GM23338 (cell line): ENCODE measurements around the gene TBC1D19. TPM values are rescaled to one million over a fixed set of nuclear protein-coding genes. Genes with fewer than 3 reads are reported as not detected.

Source experiments
- ATAC-seq: fragments of 200-7000 bp; cut with Tn5 transposase; 3 replicates; pipeline ENCODE4 v1.9.1; 2020
- DNase-seq: peaks from one replicate; pipeline ENCODE4 v3.0.0-alpha.2; 2015; ENCODE audit warnings: low spot score
- H2AFZ ChIP-seq: fragments of 200-600 bp; sonication (generic); 2 replicates; pipeline ENCODE4 v1.8.0; 2016; ENCODE audit warnings: antibody characterized with exemption, mild to moderate bottlenecking, moderate library complexity
- H3F3A ChIP-seq: fragments of 200-600 bp; sonication (generic); replicated peaks from 2 replicates; pipeline ENCODE4 v1.8.0; 2017; ENCODE audit warnings: antibody characterized with exemption, mixed run types, low read depth
- H3K27ac ChIP-seq: fragments of 200-600 bp; sonication (generic); 2 replicates; pipeline ENCODE4 v1.6.1; 2016; ENCODE audit warnings: low read depth
- H3K27me3 ChIP-seq: fragments of 200-600 bp; sonication (generic); 2 replicates; pipeline ENCODE4 v1.8.0; 2016; ENCODE audit warnings: mild to moderate bottlenecking, mixed run types, moderate library complexity; ENCODE audit not compliant: insufficient read depth
- H3K36me3 ChIP-seq: fragments of 200-600 bp; sonication (generic); 2 replicates; pipeline ENCODE4 v1.8.0; 2016; ENCODE audit warnings: mild to moderate bottlenecking; ENCODE audit not compliant: insufficient read depth
- H3K4me1 ChIP-seq: fragments of 200-600 bp; sonication (generic); 2 replicates; pipeline ENCODE4 v1.8.0; 2016; ENCODE audit warnings: mild to moderate bottlenecking, moderate library complexity; ENCODE audit not compliant: insufficient read depth
- H3K4me2 ChIP-seq: fragments of 200-600 bp; sonication (generic); 2 replicates; pipeline ENCODE4 v1.7.1; 2017; ENCODE audit warnings: mixed run types
- H3K4me3 ChIP-seq: fragments of 200-600 bp; sonication (generic); 2 replicates; pipeline ENCODE4 v1.6.1; 2016; ENCODE audit warnings: mixed run types
- H3K79me2 ChIP-seq: fragments of 200-600 bp; sonication (generic); replicated peaks from 2 replicates; pipeline ENCODE4 v1.8.0; 2017; ENCODE audit warnings: mild to moderate bottlenecking; ENCODE audit not compliant: insufficient read depth
- H3K9me2 ChIP-seq: fragments of 200-600 bp; sonication (generic); 2 replicates; pipeline ENCODE4 v1.8.0; 2017; ENCODE audit not compliant: insufficient read depth
- H4K20me1 ChIP-seq: fragments of 200-600 bp; sonication (generic); replicated peaks from 2 replicates; pipeline ENCODE4 v1.8.0; 2017; ENCODE audit warnings: mild to moderate bottlenecking; ENCODE audit not compliant: insufficient read depth
- H3K27ac Mint-ChIP-seq: 2 replicates; pipeline ENCODE4 v1.8.0; 2020; ENCODE audit warnings: inconsistent platforms, mild to moderate bottlenecking, moderate library complexity, mixed read lengths
- H3K27me3 Mint-ChIP-seq: 3 replicates; pipeline ENCODE4 v1.8.0; 2022; ENCODE audit warnings: low read depth, mild to moderate bottlenecking, moderate library complexity, mixed read lengths, inconsistent platforms; ENCODE audit not compliant: insufficient read depth, poor library complexity
- H3K36me3 Mint-ChIP-seq: 3 replicates; pipeline ENCODE4 v1.8.0; 2021; ENCODE audit warnings: low read depth, mild to moderate bottlenecking, inconsistent platforms, moderate library complexity, mixed read lengths
- H3K4me1 Mint-ChIP-seq: 3 replicates; pipeline ENCODE4 v1.8.0; 2020; ENCODE audit warnings: mild to moderate bottlenecking, inconsistent platforms, mixed read lengths
- H3K4me3 Mint-ChIP-seq: 3 replicates; pipeline ENCODE4 v1.8.0; 2021; ENCODE audit warnings: moderate library complexity, mild to moderate bottlenecking, inconsistent platforms, mixed read lengths
- H3K9me3 Mint-ChIP-seq: 3 replicates; pipeline ENCODE4 v1.8.0; 2020; ENCODE audit warnings: moderate library complexity, mild to moderate bottlenecking, inconsistent platforms, mixed read lengths
- CREB1 ChIP-seq: fragments of 250-450 bp; sonication (Bioruptor Pico); IDR thresholded peaks from 2 replicates; pipeline ENCODE4 v1.5.0; 2020; ENCODE audit warnings: low read depth, mild to moderate bottlenecking, moderate library complexity
- JUNB ChIP-seq: IDR thresholded peaks from one replicate; pipeline ENCODE4 v1.6.1; 2016; ENCODE audit warnings: antibody characterized with exemption; ENCODE audit not compliant: unreplicated experiment
- NANOG ChIP-seq: IDR thresholded peaks from 2 replicates; pipeline ENCODE4 v1.6.1; 2016; ENCODE audit warnings: antibody characterized with exemption, borderline replicate concordance
- POLR2AphosphoS5 ChIP-seq: IDR thresholded peaks from 2 replicates; pipeline ENCODE4 v1.6.1; 2016; ENCODE audit warnings: antibody characterized with exemption, low read depth
- STAT1 ChIP-seq: IDR thresholded peaks from one replicate; pipeline ENCODE4 v1.6.1; 2016; ENCODE audit warnings: antibody characterized with exemption; ENCODE audit not compliant: unreplicated experiment
- ZNF331 ChIP-seq: fragments of 250-450 bp; sonication (Bioruptor Pico); IDR thresholded peaks from 2 replicates; pipeline ENCODE4 v1.5.0; 2020; ENCODE audit warnings: low read depth, mild to moderate bottlenecking, moderate library complexity
- polyA plus RNA-seq: library from polyadenylated mRNA; unstranded; fragments of >200 nt; fragmentation: Nextera tagmentation; extraction: Ambion mirVana; gene quantifications from 2 replicates; pipeline ENCODE4 v1.2.1, GENCODE V29; 2016
- total RNA-seq: library from RNA; depleted of rRNA; stranded (reverse); fragments of >200 nt; shearing (Covaris generic); gene quantifications from 2 replicates; pipeline ENCODE4 v1.2.3, GENCODE V29; 2014
- TF ChIP-seq, protein P1 (sequence below), 2 experiments: fragments of 200-600 bp in 1 of 2; sonication (generic) in 1 of 2; conservative IDR thresholded peaks; 2 replicates each; pipeline versions ENCODE4 v1.5.1 to v1.6.1; 2016 to 2017; ENCODE audit warnings: antibody characterized with exemption in 2 of 2, low read depth in 2 of 2, mild to moderate bottlenecking in 2 of 2, moderate library complexity in 1 of 2
- TF ChIP-seq, protein P2 (sequence below): IDR thresholded peaks from 2 replicates; pipeline ENCODE4 v1.6.1; 2016; ENCODE audit warnings: antibody characterized with exemption
- TF ChIP-seq, protein P3 (sequence below): fragments of 250-450 bp; sonication (Bioruptor Pico); IDR thresholded peaks from 2 replicates; pipeline ENCODE4 v1.5.0; 2020; ENCODE audit warnings: mild to moderate bottlenecking, moderate library complexity

Gene TBC1D19
- total and polyA plus RNA-seq, 2 experiments from 2014 or later: 1.9 to 4.3 TPM

DNA sequence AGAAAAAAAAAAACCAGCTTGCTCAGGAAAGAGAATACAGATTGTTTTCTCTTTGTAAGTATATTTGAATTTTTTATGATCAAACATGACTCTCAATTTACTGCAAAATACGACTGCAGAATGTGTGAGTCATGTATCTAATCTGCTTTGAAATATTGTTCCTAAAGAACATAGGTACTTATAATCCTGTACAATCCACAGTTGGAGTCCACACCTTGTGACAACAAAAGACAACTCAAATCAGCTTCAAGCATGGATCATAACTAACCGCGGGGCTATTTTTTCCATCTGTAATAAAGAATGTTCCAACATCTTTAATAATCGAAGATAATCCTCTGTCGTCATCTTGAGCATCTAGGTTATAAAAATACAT, 198.9 kb downstream of the TBC1D19 start:
- no peak overlapping the region for H2AFZ ChIP-seq
- no peaks in the 10 kb centered on the region for H3K4me1 ChIP-seq
- H3F3A ChIP-seq: no peaks in the 10 kb centered on the region
- H3K36me3 Mint-ChIP-seq: no peaks in the 10 kb centered on the region
- no peaks in the 10 kb centered on the region for H4K20me1 ChIP-seq
- H3K27ac Mint-ChIP-seq: no peak overlapping the region
- H3K27ac ChIP-seq: no peak overlapping the region
- no peak overlapping the region for H3K4me3 Mint-ChIP-seq
- DNase-seq: no peak
- H3K27me3 ChIP-seq: no peaks in the 10 kb centered on the region
- peaks cover 5% of the 10 kb centered on the region for H3K4me1 Mint-ChIP-seq
- H3K36me3 ChIP-seq: no peaks in the 10 kb centered on the region
- H3K79me2 ChIP-seq: no peaks in the 10 kb centered on the region
- no peak overlapping the region for H3K4me2 ChIP-seq
- H3K27me3 Mint-ChIP-seq: peaks cover 1% of the 10 kb centered on the region
- peaks cover 9% of the 10 kb centered on the region for H3K9me2 ChIP-seq
- no peak for ATAC-seq
- TF ChIP-seq, protein P1, sequence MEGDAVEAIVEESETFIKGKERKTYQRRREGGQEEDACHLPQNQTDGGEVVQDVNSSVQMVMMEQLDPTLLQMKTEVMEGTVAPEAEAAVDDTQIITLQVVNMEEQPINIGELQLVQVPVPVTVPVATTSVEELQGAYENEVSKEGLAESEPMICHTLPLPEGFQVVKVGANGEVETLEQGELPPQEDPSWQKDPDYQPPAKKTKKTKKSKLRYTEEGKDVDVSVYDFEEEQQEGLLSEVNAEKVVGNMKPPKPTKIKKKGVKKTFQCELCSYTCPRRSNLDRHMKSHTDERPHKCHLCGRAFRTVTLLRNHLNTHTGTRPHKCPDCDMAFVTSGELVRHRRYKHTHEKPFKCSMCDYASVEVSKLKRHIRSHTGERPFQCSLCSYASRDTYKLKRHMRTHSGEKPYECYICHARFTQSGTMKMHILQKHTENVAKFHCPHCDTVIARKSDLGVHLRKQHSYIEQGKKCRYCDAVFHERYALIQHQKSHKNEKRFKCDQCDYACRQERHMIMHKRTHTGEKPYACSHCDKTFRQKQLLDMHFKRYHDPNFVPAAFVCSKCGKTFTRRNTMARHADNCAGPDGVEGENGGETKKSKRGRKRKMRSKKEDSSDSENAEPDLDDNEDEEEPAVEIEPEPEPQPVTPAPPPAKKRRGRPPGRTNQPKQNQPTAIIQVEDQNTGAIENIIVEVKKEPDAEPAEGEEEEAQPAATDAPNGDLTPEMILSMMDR (conservative IDR thresholded peaks at IDR 0.05; ENCODE audit: low read depth in 2 of 2): no peak
- TF ChIP-seq NANOG: no peak
- H3K4me3 ChIP-seq: no peak overlapping the region
- H3K9me3 Mint-ChIP-seq: no peaks in the 10 kb centered on the region

DNA sequence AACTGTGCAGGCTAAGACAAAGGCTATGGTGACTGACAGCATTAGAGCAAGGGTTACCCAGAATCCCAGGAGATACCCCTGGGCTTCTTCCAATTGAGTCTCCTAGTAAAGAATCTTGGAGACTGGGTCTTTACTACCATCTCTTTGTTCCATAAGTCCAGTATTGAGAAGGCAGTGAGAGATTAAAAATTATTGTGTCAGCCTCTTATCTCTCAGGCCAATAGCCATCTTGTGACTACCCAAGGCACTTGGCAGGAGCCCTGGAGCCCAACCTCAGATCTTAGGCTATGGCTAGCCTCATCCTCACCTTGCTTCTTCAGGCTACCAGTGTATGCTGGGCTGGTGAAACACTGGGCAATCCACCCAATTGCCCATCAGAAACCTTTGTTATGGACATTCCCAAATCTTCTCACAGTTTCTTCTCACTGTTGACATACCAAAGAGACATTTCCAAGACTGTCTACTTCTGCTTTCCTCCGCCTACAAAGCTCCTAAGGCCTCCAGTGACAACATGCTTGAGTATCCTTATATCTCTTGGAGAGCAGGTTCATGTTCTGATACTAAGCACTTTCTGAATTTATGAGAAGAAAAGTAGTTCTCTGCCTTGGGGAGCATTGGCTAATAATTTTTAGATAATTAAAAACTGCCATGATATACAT, 200.5 kb downstream of the TBC1D19 start:
- no peaks in the 10 kb centered on the region for H3K27me3 ChIP-seq
- no peak overlapping the region for H3K4me2 ChIP-seq
- Mint-ChIP-seq H3K27ac (no peak overlapping the region), H3K36me3 (no peaks in the 10 kb centered on the region), H3K9me3 (no peaks in the 10 kb centered on the region), H3K4me1 (peaks cover 7% of the 10 kb centered on the region), H3K27me3 (peaks cover 1% of the 10 kb centered on the region), H3K4me3 (no peak overlapping the region)
- no peaks in the 10 kb centered on the region for H3K4me1 ChIP-seq
- DNase-seq: no peak
- no peak for ATAC-seq
- H3K36me3 ChIP-seq: no peaks in the 10 kb centered on the region
- no peak overlapping the region for H3K4me3 ChIP-seq
- H3K27ac ChIP-seq: no peak overlapping the region
- H3K9me2 ChIP-seq: peaks cover 9% of the 10 kb centered on the region
- no peaks in the 10 kb centered on the region for H4K20me1 ChIP-seq
- H3K79me2 ChIP-seq: no peaks in the 10 kb centered on the region
- TF ChIP-seq CREB1 (CRISPR knock-in tag) (no peak), STAT1 (no peak), JUNB (no peak)
- no peak overlapping the region for H2AFZ ChIP-seq
- H3F3A ChIP-seq: no peaks in the 10 kb centered on the region

DNA sequence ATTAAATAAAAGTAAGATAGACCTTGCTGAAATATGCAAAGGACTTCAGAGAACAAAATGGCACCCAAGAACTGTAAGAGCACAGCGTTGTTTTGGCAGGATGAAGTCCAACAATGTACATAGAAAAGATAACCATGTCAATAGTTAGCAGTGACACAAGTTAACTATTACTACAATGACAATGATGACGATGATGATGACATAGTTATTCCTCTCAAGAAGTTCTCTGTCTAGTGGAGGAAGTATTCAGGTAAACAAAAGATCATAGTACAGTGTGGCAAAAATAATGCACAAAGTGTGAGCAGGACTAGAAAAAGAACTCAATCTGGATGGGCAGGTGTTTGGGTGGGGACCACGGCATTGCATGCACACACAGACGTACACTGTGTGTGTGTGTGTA, 201.4 kb downstream of the TBC1D19 start:
- H3K27me3 Mint-ChIP-seq: peaks cover 1% of the 10 kb centered on the region
- no peak for TF ChIP-seq ZNF331 (CRISPR knock-in tag)
- TF ChIP-seq POLR2AphosphoS5: no peak
- TF ChIP-seq, protein P2, sequence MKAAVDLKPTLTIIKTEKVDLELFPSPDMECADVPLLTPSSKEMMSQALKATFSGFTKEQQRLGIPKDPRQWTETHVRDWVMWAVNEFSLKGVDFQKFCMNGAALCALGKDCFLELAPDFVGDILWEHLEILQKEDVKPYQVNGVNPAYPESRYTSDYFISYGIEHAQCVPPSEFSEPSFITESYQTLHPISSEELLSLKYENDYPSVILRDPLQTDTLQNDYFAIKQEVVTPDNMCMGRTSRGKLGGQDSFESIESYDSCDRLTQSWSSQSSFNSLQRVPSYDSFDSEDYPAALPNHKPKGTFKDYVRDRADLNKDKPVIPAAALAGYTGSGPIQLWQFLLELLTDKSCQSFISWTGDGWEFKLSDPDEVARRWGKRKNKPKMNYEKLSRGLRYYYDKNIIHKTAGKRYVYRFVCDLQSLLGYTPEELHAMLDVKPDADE: no peak
- TF ChIP-seq, protein P3, sequence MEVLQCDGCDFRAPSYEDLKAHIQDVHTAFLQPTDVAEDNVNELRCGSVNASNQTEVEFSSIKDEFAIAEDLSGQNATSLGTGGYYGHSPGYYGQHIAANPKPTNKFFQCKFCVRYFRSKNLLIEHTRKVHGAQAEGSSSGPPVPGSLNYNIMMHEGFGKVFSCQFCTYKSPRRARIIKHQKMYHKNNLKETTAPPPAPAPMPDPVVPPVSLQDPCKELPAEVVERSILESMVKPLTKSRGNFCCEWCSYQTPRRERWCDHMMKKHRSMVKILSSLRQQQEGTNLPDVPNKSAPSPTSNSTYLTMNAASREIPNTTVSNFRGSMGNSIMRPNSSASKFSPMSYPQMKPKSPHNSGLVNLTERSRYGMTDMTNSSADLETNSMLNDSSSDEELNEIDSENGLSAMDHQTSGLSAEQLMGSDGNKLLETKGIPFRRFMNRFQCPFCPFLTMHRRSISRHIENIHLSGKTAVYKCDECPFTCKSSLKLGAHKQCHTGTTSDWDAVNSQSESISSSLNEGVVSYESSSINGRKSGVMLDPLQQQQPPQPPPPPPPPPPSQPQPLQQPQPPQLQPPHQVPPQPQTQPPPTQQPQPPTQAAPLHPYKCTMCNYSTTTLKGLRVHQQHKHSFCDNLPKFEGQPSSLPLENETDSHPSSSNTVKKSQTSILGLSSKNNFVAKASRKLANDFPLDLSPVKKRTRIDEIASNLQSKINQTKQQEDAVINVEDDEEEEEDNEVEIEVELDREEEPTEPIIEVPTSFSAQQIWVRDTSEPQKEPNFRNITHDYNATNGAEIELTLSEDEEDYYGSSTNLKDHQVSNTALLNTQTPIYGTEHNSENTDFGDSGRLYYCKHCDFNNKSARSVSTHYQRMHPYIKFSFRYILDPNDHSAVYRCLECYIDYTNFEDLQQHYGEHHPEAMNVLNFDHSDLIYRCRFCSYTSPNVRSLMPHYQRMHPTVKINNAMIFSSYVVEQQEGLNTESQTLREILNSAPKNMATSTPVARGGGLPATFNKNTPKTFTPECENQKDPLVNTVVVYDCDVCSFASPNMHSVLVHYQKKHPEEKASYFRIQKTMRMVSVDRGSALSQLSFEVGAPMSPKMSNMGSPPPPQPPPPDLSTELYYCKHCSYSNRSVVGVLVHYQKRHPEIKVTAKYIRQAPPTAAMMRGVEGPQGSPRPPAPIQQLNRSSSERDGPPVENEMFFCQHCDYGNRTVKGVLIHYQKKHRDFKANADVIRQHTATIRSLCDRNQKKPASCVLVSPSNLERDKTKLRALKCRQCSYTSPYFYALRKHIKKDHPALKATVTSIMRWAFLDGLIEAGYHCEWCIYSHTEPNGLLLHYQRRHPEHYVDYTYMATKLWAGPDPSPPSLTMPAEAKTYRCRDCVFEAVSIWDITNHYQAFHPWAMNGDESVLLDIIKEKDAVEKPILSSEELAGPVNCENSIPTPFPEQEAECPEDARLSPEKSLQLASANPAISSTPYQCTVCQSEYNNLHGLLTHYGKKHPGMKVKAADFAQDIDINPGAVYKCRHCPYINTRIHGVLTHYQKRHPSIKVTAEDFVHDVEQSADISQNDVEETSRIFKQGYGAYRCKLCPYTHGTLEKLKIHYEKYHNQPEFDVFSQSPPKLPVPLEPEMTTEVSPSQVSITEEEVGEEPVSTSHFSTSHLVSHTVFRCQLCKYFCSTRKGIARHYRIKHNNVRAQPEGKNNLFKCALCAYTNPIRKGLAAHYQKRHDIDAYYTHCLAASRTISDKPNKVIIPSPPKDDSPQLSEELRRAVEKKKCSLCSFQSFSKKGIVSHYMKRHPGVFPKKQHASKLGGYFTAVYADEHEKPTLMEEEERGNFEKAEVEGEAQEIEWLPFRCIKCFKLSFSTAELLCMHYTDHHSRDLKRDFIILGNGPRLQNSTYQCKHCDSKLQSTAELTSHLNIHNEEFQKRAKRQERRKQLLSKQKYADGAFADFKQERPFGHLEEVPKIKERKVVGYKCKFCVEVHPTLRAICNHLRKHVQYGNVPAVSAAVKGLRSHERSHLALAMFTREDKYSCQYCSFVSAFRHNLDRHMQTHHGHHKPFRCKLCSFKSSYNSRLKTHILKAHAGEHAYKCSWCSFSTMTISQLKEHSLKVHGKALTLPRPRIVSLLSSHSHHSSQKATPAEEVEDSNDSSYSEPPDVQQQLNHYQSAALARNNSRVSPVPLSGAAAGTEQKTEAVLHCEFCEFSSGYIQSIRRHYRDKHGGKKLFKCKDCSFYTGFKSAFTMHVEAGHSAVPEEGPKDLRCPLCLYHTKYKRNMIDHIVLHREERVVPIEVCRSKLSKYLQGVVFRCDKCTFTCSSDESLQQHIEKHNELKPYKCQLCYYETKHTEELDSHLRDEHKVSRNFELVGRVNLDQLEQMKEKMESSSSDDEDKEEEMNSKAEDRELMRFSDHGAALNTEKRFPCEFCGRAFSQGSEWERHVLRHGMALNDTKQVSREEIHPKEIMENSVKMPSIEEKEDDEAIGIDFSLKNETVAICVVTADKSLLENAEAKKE (CRISPR knock-in tag): no peak

More for the DNA sequence above, 201.4 kb downstream of the TBC1D19 start:
- H3K4me1 Mint-ChIP-seq: peaks cover 7% of the 10 kb centered on the region
- ATAC-seq (no peak), DNase-seq (no peak)
- Histone ChIP-seq H3K27me3 (no peaks in the 10 kb centered on the region), H2AFZ (no peak overlapping the region), H3K79me2 (no peaks in the 10 kb centered on the region), H3K9me2 (peaks cover 9% of the 10 kb centered on the region), H4K20me1 (no peaks in the 10 kb centered on the region), H3K36me3 (no peaks in the 10 kb centered on the region), H3F3A (no peaks in the 10 kb centered on the region), H3K27ac (no peak overlapping the region), H3K4me1 (no peaks in the 10 kb centered on the region), H3K4me2 (no peak overlapping the region), H3K4me3 (no peak overlapping the region)
- no peak overlapping the region for H3K4me3 Mint-ChIP-seq
- no peaks in the 10 kb centered on the region for H3K36me3 Mint-ChIP-seq
- no peak overlapping the region for H3K27ac Mint-ChIP-seq
- no peaks in the 10 kb centered on the region for H3K9me3 Mint-ChIP-seq
